ENCODE measurements around the gene NGRN.

- TF ChIP-seq TAF1 (IDR thresholded peaks at IDR 0.05; ENCODE audit: low read depth) (peak; percentile 77), RAD21 (conservative IDR thresholded peaks at IDR 0.05) (peak; percentile 21), CTCF (IDR thresholded peaks at IDR 0.05; ENCODE audit: poor library complexity, severe bottlenecking) (no peak)
These were observed at the start of gene NGRN for GRCh38 chr15:90265271-90266060.
